Measurements from ENCODE around the gene RAB3D.
A peak's percentile ranks its signal among the peaks of the same experiment; 100 is the strongest.

RAB3D gene

DNA sequence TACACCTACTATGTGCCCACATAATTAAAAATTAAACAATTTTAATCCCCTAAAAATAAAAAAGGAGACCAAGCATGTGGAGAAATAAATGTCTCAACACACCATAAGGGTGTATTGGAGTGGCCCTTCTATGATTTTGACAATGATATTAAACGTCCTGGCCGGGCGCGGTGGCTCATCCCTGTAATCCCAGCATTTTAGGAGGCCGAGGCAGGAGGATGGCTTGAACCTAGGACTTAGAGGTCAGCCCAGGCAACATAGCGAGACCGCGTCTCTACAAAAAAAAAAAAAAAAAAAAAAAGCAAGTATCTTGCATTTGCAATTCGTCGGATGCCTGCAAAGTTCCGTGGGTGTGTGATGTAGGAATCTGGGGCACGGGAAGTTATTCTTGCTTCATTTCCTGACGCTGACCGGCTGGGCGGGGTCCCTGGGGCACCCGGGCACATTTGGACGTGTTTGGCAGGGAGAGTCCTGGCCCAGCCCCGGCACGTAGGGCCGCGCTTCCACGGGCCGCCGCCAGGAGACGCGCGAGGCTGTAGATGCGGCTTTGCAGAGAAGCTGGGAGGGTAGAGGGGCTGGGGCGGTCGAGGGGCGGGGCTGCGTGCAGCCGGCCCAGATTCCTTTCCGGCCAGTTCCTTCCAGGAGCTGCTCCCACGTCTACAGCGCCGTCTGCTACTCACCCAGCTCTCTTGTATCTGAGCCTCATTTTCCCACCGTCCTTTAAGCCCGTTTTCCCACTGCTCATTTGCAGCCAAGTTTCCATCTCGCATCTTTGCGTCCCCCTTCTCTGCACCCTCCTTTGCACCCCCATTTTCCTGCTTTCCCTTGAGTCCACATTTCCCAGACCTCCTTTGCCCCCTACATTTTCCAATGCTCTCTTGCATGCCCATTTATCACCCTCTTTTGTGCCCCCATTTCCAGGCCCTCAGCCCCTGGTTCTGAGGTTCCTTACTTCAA lies 45.7 kb downstream of the RAB3D start:
- DNase-seq: peak; percentile 81

DNA sequence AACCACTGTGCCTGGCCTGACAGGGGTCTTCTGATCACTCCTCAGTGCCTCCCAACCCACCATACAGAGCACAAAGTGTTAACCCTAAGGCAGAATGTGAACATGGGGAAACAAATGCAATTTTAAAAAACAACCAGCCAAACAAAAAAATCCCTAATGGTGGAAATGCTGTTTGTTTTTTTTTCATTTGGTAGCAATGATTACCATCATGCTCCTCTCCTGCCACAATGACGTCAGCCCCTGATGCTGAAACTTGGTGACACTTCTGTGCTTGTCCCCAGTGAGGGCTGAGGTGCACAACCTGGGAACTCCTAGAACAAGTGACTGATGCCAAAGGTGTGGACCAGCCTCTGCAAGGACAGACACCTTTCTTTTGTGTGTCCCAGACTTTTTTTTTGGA lies 47.5 kb downstream of the RAB3D start:
- peak; percentile 5 for DNase-seq

DNA sequence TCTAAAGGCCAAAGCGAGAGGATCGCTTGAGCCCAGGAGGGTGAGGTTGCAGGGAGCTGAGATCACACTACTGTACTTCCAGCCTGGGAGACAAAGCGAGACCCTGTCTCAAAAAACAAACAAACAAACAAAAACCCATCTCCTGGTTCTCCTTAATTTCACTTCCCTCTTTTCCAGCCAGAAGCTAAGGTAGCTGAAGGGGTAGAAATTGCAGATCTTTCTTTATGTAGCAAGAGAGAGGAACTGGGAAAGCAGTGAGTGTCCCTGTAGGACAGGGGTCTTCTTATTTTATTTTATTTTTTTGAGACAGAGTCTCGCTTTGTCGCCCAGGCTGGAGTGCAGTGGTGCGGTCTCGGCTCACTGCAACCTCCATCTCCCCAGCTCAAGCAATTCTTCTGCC lies 48.0 kb downstream of the RAB3D start:
- DNase-seq: no peak

DNA sequence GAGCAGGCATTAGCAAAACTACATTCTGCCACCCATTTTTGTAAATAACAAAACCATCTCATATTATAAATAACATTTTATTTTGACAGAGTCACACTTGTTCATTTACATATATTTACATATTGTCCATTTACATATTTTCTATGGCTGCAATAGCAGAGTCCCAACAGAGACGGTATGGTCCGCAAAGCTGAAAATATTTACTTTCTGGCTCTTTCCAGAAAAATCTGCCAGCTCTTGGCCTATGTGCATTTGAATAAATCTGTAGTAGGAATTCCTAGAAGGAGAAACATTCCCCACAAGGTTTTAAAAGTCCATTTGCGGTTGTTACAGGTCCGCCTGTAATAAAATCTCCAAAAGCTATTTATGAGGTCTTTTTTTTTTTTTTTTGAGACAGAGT lies 49.2 kb downstream of the RAB3D start:
- no peak for DNase-seq

DNA sequence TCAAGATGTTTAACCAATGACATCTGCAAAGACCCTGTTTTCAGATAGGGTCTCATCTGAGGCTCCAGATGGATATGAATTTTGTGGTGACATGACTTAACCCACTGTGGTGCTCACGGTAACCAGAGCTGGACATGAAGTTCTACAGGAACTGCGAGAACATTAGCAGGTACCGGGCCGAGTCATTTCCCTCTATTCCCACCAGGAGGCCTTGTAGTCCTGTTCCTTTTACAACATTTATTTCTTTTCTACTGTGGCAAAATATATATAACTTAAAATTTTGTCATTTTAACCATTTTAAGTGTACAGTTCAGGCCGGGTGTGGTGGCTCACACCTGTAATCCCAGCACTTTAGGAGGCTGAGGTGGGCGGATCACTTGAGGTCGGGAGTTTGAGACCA lies 51.1 kb downstream of the RAB3D start:
- no peak for DNase-seq

DNA sequence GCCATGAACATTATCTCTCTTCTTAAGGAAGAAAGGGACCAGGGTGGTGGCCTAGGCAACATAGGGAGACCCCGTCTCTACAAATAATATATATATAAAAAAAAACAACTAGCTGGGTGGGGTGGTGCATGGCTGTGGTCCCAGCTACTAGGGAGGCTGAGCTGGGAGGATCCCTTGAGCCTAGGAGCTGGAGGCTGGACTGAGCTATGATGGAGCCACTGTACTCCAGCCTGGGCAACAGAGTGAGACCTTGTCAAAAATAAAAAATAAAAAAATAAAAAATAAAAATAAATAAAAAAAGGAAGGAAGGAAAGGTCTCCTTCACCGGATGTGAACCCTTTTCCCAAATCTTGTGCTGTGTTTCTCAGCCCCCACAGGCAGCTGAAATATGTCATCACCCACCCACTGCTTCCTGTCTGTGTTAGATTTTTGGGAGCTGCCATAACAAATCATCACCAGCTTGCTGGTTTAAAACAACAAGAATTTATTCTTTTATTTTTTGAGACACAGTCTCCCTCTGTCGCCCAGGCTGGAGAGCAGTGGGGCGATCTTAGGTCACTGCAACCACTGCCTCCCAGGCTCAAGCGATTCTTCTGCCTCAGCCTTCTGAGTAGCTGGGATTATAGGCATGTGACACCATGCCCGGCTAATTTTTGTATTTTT lies 53.0 kb downstream of the RAB3D start:
- DNase-seq: no peak

DNA sequence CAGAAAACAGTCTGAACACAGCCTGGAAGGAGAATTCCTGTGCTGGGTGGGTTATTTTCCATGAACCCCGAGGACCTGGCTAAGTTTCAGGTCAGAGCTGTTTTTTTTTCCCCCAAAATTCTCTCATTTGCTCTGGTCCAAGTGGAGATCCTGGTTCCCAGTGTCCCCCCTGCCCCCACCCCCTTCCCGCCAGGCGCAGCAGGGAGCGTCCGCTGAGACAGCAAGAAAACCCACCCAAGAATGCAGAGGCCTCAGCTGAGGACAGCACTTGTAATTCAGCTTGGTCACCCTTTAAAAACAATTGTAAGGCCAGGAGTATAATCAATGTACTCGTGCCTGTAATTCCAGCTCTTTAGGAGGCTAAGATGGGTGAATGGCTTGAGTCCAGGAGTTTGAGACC lies 54.9 kb downstream of the RAB3D start:
- no peak for DNase-seq

DNA sequence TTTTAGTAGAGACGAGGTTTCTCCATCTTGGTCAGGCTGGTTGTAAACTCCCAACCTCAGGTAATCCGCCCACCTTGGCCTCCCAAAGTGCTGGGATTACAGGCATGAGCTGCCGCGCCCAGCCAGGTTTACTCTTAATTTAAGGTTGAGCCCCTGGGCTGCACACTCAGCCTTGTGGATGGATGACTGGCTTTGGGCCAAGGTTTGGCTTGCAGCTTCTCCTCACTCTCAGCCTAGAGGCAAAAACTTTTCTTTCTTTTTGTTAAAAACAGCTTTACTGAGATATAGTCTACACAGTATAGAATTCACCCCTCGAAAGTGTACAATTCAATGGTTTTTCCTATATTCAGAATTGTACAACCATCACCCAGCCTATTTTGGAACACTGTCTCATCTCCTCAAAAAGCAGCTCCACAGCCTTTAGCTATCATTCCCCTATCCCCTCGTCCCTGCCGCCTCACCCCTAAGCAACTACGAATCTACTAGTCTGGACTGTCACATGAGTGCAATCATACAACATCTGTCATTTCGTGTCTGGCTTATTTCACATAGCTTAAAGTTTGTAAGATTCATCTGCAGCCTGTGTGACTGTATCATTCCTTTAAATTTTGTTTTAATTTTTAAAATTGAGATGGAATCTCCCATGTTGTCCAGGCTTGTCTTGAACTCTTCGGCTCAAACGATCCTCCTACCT lies 58.0 kb downstream of the RAB3D start:
- DNase-seq: no peak

DNA sequence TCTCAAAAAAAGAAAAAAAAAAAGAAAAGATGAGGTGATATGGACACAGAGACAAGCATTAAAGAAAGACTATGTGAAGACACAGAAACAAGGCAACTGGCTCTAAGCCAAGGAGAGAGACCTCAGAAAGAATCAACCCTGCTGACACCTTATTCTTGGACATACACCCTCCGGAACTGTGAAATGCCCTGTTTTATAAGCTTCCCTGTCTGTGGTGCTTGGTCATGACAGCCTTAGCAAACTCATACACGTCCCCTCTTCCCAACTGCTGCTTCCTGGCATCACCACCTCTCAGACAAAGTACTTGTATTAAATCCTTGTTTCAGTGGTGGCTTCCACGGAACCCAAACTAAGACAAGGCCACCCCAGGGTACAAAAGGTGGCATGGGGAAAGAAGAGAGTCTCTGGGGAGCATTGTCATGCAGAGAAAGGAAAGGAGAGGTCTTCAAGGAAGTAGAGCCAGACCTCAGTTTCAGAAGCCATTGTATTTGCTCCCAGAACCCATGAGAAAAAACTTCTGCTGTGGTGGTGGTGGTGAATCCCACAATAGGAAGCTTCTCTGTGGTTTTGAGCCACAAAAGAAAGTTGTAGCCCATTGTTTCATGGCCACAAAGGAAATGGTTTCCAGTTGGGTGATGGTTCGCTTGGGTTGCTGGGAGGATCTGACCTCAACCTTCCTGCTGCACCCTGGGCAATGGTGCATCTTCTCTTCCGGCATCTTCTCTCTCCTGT lies 59.8 kb downstream of the RAB3D start:
- peak; percentile 29 for DNase-seq

DNA sequence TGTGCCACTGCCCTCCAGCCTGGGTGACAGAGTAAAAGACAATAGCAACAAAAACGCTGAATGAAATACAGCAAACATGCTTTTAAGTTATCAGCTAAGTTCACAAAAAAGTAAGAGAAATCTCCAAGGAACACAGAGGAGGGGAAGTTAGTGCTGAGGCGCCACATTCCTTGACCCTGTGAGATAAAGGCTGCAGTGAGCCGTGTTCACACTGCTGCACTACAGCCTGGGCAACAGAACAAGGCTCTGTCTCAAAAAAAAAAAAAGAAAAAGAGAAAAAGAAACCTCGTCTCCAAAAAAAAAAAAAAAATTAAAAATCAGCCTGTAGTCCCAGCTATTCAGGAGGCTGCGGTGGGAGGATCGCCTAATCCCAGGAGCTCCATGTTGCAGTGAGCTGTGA lies 60.8 kb downstream of the RAB3D start:
- no peak for DNase-seq

DNA sequence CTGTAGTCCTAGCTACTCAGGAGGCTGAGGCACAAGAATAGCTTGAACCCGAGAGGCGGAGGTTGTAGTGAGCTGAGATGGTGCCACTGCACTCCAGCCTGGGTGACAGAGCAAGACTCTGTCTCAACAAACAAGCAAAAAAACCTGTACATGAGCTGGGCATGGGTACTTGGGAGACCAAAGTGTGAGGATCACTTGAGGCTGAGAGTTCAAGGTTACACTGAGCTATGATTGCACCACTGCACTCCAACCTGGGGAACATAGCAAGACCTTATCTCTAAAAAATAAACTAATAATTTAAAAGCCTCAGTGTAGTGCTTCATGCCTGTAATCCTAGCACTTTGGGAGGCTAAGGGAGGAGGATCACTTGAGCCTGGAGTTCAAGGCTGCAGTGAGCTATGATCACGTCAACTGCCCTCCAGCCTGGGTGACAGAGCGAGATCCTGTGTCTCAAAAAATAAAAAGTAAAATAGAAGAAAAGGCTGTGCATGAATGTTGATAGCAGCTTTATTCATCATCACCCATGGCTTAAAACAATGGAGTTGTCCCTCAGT lies 64.8 kb downstream of the RAB3D start:
- DNase-seq: no peak

DNA sequence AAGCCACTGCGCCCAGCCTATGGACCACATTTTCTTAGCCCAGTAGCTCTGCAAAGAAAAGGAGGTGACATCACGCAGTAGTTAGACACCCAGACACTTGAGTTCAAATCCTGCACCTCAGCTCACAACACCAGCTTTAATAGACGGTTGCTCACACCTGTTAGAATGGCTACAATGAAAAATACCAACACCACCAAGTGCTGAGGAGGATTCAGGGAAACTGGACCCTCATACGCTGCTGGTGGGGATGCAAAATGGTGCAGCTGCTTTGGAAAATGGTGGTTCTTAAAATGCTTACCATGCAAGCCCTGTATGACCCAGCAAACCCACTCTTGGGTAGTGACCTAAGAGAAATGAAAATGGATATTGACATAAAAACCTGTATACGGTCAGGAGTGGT lies 65.5 kb downstream of the RAB3D start:
- no peak for DNase-seq

DNA sequence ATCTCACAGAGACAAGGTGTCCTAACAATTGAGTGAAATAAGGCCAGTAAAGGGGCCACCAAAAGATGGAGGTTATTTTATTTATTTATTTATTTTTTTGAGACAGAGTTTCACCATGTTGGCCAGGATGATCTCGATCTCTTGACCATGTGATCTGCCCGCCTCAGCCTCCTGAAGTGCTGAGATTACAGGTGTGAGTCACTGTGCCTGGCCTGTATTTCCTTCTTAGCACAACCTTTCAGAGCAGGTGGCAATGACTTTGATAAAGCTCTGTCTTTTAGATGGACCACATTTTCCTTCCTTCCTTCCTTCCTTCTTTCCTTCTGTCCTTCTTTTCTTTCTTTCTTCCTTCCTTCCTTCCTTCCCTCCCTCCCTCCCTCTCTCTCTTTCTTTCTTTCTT lies 66.2 kb downstream of the RAB3D start:
- no peak for DNase-seq

Measured in NK-92 treated with Interleukin-12 subunit alpha and Interleukin-12 subunit beta, amount 100 ng/mL, for 24 hours (cell line).